ENCODE measurements around the gene SPTBN1. TPM values are rescaled to one million over a fixed set of nuclear protein-coding genes. Genes with fewer than 3 reads are reported as not detected.

The SPTBN1 gene
- total and polyA plus RNA-seq, 9 of the 15 experiments (the other 6 are each of a cell fraction or from before 2014, with no cell fraction given): 8.9 to 66.8 (median 31.4) TPM

- TF ChIP-seq THAP12 (CRISPR knock-in tag; IDR thresholded peaks at IDR 0.05): no peak
Measured at GRCh38 chr2:54591551-54591950, 135.4 kb downstream of the SPTBN1 start (continued).

GRCh38 chr2:54593249-54593648, 137.1 kb downstream of the SPTBN1 start:
- ChIA-PET CTCF (ENCODE audit: low intra/inter-chr PET ratio) (no interaction called here), POLR2A (interaction anchor here (0.7 to 1.2 kb wide), 4 partner anchors 9 to 13 kb away, joined by 3 read pairs; no protein-coding TSS in a partner anchor)
- no peak for ATAC-seq
- peaks cover 4% of the 10 kb centered on the region for H4K20me1 ChIP-seq (replicated peaks; ENCODE audit: control insufficient read depth, insufficient read depth, low read length)
- 0 out of 3 replicates have a peak, but pooled peaks cover 5% of the 10 kb centered on the region for H3K36me3 ChIP-seq (ENCODE audit: control insufficient read depth, insufficient read depth, low read length)
- no peak overlapping the region for H2AFZ ChIP-seq (ENCODE audit: low read depth, low read length)
- H3K4me1 ChIP-seq (replicated peaks in 1 of 2; ENCODE audit: control insufficient read depth in 2 of 2, insufficient read depth in 2 of 2, low read length in 2 of 2): peaks cover 23 to 65% of the 10 kb centered on the region in 2 experiments
- no TSS peak for BruUV-seq (replicated peaks)
- no peak overlapping the region for H3K27ac ChIP-seq (ENCODE audit: extremely low read depth, low read depth, low read length)
- TF ChIP-seq HIVEP1 (CRISPR knock-in tag; IDR thresholded peaks at IDR 0.05) (no peak), SMARCB1 (IDR thresholded peaks at IDR 0.05; ENCODE audit: insufficient read length, low read depth) (no peak), ZNF436 (CRISPR knock-in tag; IDR thresholded peaks at IDR 0.05) (no peak)
- peaks cover 4% of the 10 kb centered on the region for H3K9me1 ChIP-seq (ENCODE audit: control insufficient read depth, insufficient read depth, low read length)
- H3K79me2 ChIP-seq (ENCODE audit: control insufficient read depth, insufficient read depth, low read length): peaks cover 70% of the 10 kb centered on the region
- FAIRE-seq: no peak
- no peak overlapping the region for H3K4me2 ChIP-seq (ENCODE audit: insufficient read depth, low read length)
- H3K4me3 ChIP-seq: no peak overlapping the region
- intact Hi-C loops (cut with micrococcal nuclease) (no loop called here), in situ Hi-C loops (cut with MboI) (no loop called here)
- no peaks in the 10 kb centered on the region for H3K27me3 ChIP-seq (ENCODE audit: control insufficient read depth in 2 of 2, insufficient read depth in 2 of 2, low read length in 2 of 2)
- DNase-seq (ENCODE audit: extremely low read depth in 1 of 4, low spot score in 3 of 4): no peak
- WGBS (ENCODE audit: insufficient coverage, low coverage, missing lambda C conversion rate): 77% methylated on average over 4 of the region's 4 CpGs
- H3K9ac ChIP-seq (ENCODE audit: insufficient read depth in 1 of 2, low read depth in 2 of 2, low read length in 2 of 2): no peak overlapping the region
- H3K9me3 ChIP-seq (replicated peaks; ENCODE audit: control insufficient read depth, insufficient read depth, low read depth, low read length): no peaks in the 10 kb centered on the region

All from K562 (cell line).